GM10248 (cell line): ENCODE data around the gene TPRKB.
"Not testable (repeated sequence)": the region's sequence is repeated elsewhere in the genome, so short reads cannot be mapped to it uniquely, and the experiment has no call there.

ENCODE experiments used
- CTCF ChIA-PET: fragments of 300-600 bp; sonication (Branson Sonifier 250); formaldehyde crosslinking; extraction: SDS; loops from one replicate; lab custom pipeline; 2021; ENCODE audit warnings: antibody characterized with exemption; lab: Yijun Ruan, JAX
- POLR2A ChIA-PET: fragments of 350-650 bp; sonication (Branson Sonifier 250); formaldehyde crosslinking; extraction: SDS; loops from one replicate; lab custom pipeline; 2020; ENCODE audit warnings: antibody characterized with exemption; lab: Yijun Ruan, JAX
- DNase-seq: peaks from one replicate; pipeline ENCODE4 v3.0.0; 2012; ENCODE audit errors: extremely low spot score
- TF ChIP-seq, protein P1 (sequence below): IDR thresholded peaks from 2 replicates; pipeline ENCODE4 v1.5.1; 2012; ENCODE audit warnings: mild to moderate bottlenecking, low read depth; ENCODE audit errors: extremely low read depth, missing control alignments, control extremely low read depth

TPRKB gene

DNA sequence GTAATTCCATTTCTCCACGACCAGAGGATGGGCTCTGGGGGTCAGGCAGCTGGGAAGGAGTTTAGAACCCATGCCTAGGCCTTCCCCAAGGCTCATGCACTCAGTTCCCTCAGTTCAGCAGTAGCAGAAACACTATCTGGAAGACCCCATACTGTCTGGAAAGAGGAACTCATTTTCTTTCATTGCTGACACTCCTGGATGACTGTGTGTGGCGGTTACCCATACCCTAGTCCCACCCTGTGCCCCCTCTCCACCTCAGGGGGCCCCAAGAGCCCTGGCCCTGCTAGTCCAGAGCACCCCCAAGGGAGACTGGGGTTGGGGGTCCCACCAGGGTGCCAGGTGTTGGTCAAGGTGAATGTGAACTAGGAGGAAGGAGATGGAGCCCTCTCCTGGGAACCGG is 29.5 kb downstream of the TPRKB start:
- CTCF ChIA-PET, result no interaction called here
- TF ChIP-seq, protein P1, sequence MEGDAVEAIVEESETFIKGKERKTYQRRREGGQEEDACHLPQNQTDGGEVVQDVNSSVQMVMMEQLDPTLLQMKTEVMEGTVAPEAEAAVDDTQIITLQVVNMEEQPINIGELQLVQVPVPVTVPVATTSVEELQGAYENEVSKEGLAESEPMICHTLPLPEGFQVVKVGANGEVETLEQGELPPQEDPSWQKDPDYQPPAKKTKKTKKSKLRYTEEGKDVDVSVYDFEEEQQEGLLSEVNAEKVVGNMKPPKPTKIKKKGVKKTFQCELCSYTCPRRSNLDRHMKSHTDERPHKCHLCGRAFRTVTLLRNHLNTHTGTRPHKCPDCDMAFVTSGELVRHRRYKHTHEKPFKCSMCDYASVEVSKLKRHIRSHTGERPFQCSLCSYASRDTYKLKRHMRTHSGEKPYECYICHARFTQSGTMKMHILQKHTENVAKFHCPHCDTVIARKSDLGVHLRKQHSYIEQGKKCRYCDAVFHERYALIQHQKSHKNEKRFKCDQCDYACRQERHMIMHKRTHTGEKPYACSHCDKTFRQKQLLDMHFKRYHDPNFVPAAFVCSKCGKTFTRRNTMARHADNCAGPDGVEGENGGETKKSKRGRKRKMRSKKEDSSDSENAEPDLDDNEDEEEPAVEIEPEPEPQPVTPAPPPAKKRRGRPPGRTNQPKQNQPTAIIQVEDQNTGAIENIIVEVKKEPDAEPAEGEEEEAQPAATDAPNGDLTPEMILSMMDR, result no peak
- POLR2A ChIA-PET, result no interaction called here
- DNase-seq, result no peak

- TF ChIP-seq, protein P1, result no peak
- CTCF ChIA-PET, result no interaction called here
- POLR2A ChIA-PET, result no interaction called here
- no peak for DNase-seq
Observed at GRCh38 chr2:73707058-73707457, 30.1 kb downstream of the TPRKB start.

DNA sequence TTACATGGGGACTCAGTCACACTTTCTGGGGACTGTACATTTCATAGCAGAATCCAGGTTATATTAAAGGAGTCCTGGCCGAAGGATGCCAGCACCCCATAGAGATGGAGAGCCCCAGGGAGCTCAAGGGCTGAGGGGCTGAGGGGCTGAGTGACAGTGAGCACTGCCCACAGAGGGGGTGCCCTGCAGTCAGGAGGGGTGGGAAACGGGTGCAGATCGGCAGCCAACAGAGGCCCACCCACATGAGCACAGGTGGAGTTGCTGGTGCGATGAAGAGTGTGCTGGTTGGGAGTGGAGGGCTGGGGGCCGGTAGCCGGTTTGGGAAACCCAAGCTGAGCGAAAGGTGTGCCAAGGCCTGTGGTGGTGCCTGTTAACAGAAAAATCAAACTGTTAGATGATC is 32.1 kb downstream of the TPRKB start:
- POLR2A ChIA-PET, result no interaction called here
- CTCF ChIA-PET, result interaction anchor here (0.9 to 1.0 kb wide), 2 partner anchors 10 to 25 kb away, joined by 3 to 4 read pairs; no protein-coding TSS in a partner anchor
- TF ChIP-seq, protein P1, result no peak
- DNase-seq, result no peak

- POLR2A ChIA-PET, result no interaction called here
- TF ChIP-seq, protein P1, result no peak
- CTCF ChIA-PET, result no interaction called here
- DNase-seq, result no peak
Observed at GRCh38 chr2:73704285-73704684, 32.9 kb downstream of the TPRKB start.

DNA sequence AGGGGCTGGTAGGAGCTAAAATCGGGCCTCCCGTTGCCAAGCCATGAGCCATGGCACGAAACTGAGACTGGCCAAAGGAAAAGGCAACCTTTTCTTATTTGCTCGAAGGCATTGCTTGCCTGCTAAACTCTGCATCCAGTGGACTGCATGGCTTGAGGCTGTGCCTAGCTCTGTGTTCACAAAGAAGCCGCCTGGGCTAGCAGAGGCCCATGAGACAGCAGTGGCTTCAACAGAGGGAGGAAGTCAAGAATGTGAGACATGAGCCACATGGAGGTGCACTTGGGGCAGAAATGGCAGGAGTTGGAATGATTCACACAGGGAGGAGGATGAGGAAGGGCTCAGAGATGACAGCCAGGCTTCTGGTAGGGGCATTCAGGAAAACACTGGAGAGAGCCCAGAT is 33.5 kb downstream of the TPRKB start:
- TF ChIP-seq, protein P1, result no peak
- CTCF ChIA-PET, result no interaction called here
- DNase-seq, result no peak
- POLR2A ChIA-PET, result no interaction called here

- DNase-seq, POLR2A ChIA-PET, CTCF ChIA-PET: not testable (repeated sequence)
Observed at GRCh38 chr2:73702852-73703493, 34.2 kb downstream of the TPRKB start.

- TF ChIP-seq, protein P1, result no peak
- CTCF ChIA-PET, result no interaction called here
- DNase-seq, result no peak
- POLR2A ChIA-PET, result no interaction called here
Observed at GRCh38 chr2:73701968-73702665, 35.0 kb downstream of the TPRKB start.

DNA sequence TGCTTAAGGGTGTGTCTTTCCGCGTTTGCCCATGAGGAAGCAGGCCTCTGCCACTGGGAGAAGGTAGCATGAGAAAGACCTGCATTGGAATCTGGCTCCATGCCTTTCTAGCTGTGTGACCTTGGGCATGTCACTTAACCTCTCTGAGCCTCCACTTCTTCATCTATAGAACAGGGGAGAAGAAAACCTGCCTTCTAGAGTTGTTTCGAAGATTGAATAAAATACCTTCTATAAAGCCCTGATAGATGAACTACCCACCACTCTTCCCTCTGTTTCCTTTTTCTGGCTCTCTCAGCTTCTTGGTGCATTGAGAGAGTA is 35.7 kb downstream of the TPRKB start:
- POLR2A ChIA-PET, DNase-seq: not testable (repeated sequence)
- CTCF ChIA-PET, result interaction anchor here (1.6 kb wide), 1 partner anchor 12 kb away, joined by 5 read pairs; no protein-coding TSS in a partner anchor
